HK-2 (cell line): Measurements from ENCODE around the gene DNLZ.

Experiments
- DNase-seq: peaks from one replicate; pipeline ENCODE4 v3.0.0-alpha.2; 2018; ENCODE audit not compliant: unreplicated experiment

The DNLZ gene

DNA sequence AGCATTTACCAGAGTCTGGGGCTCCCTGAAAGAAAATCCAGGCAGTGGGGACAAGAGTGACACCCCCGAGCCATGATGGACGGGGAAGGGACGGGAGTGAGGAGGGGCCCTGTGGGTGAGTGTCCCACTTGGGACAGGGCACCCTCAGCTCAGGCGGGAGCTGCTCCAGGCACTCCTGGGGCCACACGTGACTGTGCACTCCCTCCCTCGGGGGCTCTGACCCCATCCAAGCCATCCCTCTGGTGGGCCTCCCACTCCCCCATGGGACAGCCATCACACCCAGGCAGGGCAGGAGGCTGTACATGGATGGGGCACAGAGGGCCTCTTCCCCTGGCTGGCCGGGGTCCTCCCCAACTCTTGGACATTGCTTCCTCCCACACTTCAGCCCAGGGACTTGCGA is 12.9 kb upstream of the DNLZ start:
- DNase-seq: no peak

DNA sequence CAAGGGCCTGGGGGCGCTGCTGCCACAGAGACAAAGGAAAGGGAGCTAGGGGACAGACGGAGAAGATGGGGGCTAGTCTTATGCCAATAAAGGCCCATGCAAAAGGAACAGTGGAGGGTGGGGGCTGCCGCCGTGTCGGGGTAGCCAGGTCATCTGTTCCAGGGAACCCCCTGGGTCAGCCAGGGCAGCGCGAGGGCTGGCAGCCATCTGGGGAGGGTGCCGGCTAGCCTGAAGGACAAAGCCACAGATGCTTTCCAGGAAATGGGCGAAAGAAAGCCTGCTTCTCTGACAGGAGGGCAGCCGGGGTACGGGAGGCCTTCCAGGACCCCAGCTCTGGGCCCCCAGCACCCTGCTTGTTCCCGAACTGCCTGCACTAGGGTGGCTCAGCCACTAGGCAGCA is 11.6 kb upstream of the DNLZ start:
- no peak for DNase-seq

DNA sequence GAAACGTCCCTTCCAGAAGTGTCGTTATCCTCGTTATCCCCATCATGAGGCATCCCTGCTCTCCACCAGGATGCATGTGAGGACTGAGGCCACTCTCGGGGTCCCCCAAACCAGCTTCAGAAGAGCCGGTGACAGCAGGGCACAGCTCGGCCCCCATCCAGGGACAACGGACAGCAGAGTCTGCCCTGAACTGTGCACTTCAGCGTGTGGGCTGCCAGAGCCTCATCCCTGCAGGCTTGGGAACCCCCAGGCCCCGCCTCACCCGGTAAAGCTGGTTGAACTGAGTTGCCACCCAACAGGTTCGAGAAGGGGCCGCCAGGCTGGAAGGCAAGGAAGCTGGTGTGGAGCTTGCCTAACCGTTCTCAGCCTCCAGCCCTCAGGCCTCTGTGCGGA is 10.6 kb upstream of the DNLZ start:
- DNase-seq: no peak

DNA sequence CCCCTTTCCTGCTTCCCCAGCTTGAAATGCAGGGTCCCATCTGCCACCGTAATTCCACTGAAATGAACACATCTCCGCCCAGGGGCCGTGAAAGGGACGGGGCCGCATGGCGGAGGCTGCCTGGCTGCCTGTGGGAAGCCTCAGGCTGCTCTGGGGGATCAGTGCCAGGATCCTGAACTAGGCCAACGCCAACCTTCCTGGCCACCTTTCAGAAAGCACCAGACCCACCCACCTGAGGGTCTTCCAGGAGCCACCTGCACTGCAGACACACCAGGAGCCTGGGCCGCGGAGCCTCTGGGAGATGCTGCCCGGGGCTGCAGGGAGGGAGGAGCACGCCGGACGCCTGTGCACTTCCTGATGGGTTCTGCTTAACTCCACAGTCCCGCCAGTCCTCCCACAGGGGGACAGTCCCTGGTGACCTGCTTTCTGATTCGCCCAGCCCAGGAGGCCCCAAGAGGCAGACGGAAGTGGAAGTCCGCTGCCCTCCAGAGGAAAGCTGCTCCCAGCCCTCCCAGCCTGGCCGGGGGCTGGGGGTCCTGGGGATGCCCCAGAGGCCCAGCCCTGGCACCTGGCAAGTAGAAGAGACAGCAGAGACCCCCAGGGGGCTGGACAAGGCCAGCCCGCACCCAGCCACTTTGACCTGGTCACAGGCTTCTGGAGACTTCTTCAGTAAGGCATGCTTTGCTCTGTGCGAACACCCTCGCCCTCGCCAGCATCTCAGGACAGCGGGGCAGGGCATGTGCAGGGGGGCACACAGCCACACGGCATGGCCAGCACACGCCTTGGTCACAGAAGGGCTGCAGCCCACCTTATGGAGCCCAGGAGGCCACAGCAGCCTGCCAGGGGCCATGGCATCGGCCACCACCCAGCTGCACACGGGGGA is 10.0 kb upstream of the DNLZ start, which contains the start of gene CARD9:
TSS of gene CARD9 (minus strand) at position 370 of the 883 bp plus-strand sequence. CDS start 1,591 bp downstream, outside the sequence.
- peak; percentile 41 for DNase-seq

DNA sequence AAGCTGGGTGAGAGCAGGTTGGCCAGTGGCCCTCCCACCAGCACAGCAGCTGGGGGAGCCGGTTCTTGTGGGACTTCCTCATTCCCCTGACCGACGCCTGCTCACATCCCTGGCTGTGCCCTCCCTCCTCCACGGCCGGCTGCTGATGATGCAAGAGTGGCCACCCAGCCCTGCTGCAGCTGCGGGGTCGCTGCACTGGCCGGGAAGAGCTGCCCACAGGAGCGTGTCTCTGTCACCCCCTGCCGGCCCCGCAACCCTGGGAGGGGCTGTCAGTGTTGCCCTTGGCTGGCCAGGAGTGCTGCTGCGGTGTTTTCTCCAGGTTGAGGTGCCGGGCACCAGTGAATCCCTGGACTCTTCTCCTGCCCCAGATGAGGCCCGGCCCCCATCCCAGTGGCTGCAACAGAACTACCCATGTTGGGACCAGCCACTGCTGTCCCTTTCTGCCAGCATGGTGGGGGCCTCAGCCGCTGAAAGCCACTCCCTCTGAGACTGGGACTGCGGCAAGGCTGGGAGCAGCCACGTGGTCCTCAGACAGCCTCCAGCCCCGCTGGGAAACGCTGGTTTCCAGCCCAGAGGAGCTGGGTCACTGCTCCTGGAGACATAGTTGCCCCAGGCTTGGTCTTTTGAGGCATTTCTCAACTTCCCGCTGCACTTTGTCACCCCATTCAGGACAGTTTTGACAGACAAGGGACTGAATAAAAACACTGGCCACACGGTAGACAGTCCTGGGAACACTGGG is 9.2 kb upstream of the DNLZ start:
- peak; percentile 87 for DNase-seq

DNA sequence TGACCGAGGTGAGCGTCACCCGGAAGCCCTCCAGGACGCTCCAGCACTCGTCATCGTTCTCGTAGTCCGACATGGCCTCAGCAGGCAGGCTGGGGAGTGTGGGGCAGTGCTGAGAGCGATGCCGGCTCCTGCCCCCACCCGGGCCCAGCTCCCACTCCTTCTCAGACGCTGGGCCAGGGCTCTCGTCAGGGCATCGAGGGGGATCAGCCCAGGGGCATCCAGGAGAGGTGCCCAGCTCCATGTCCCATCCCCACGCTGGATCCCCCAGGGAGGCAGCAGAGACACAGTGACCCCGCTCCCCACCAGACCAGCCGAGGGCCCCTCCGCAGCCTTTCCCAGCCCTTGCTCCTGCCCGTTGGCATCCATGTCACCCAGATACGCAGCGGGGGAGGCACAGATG is 8.5 kb upstream of the DNLZ start:
- DNase-seq: no peak

DNA sequence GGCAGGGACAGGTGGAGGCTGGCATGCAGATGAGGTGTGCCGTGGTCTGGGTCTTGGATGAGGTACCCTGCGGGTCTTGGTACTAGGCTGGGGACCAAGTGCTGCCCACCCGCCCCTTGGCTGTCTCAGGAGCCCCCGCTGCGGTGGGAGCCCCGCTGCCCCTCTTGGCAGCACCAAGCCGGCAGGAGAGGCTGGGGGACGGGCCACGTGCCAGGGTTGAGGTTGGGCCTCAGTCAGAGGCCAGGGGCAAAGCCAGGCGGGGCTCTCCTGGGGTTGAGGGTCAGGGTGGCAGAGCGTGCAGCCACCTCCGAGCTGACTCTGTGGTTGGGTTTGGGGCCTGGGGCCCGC is 8.0 kb upstream of the DNLZ start:
- DNase-seq: no peak

DNA sequence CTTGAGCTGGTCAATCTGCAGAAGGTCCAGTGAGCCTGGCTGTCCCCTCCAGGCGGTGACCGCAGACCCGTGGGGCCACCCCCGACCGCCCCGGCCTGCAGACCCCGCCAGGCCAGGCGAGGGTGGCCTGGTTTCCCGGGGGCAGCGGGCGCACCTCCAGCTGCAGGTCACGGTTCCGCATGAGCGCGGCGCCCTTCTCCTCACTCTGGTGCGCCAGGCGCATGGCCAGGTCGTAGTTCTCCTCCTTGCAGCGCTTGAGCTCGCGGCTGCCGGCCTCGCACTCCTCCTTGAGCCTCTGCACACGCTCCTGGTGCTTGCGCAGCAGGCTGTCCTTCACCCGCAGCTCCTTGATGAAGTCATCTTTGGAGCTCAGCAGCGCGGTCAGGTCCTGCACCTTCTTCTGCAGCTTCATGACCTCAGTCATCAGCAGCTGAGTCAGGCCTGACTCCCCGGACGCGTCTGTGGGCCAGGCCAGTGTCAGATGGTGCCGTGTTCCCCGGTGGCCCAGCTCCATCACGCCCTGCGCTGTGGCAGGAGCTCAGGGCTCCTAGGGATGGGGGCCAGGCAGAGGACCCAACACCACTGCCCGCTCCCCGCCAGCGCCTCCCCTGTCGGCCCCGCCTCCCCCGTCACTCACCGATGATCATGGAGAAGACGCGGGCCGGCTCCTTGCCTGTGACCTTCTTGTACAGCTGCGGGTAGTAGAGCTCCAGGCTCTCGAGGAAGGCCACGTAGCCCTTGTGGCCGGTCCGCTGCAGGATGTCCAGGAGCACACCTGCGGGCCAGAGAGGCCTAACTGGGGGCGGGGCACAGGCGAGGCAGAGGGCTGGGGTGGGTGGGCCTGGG is 7.4 kb upstream of the DNLZ start:
- no peak for DNase-seq

DNA sequence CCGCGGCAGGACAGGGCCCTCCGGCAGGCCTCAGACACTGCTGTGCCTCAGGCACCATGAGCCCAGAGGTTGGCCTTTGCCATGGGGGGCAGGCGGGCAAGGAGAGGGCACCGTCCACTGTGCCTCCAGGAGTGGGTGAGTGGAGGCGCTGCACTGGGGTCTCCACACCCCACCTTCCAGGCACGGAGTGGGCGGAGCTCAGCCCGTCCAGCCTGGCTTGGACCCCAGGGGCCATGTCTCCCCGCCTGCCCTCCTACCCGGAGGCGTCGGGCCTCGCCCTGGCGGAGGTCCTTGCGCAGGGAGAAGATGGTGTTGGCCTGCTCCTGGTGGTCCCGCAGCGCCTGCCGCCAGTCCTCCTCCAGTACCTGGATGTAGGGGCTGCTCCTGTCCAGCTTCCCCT is 6.5 kb upstream of the DNLZ start:
- no peak for DNase-seq

DNA sequence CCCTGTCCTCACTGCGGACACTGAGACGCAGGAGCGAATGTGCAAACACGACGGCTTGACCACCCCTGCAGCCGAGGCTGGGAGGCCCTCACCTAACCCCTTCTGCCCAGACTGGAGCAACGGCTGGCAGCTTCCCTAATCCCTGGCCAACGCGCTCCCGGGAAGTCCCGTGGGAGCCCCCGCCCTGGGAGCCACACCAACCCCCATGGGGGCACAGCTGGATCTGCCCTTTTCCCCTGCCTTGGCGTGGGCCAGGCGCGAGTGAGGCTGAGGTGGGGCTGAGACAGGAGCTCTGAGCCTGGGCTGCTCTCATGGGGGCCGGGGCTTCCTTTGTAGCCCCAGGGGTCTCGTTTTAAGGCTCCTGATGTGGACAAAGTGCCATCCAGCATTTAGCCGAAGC is 4.6 kb upstream of the DNLZ start:
- DNase-seq: no peak

DNA sequence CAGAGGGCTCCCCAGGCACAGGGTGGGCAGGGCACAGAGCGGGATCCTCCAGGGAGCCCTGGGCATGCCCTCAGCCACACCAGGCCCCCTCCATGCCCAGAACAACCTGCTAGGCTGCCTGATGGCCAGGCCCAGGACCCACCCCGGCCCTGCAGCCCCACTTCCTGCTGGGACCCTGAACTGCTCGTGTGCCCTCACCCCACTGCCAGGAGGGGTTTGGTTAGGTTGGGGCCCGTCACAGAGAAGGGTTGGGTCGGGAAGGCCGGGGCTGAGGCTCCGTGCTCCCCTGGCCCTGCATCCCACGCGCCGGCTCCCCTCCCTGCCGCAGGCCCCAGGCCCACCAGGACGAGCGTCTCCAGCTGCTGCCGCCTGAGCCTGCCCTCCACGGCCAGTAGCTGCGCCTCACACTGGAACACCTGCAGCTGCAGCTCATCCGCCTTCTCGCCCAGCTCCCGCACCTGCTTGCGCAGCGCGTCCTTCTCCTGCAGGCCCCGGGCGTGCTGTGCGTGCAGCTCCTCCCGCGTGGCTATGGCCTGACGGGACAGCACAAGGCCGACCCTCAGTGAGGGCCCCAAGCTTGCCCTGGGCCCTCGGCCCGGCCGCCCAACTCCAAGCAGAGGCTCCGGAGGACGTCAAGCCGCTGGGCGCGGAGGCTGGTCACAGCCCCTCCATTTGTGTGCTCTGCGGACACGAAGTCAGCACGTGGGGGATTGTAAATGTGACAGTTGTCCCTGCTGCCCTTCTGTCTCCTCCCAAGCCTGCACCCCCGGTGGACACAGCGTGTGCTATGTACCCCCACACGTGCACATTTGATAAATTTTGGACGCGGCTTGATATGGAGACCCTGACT is 4.0 kb upstream of the DNLZ start:
- no peak for DNase-seq

DNA sequence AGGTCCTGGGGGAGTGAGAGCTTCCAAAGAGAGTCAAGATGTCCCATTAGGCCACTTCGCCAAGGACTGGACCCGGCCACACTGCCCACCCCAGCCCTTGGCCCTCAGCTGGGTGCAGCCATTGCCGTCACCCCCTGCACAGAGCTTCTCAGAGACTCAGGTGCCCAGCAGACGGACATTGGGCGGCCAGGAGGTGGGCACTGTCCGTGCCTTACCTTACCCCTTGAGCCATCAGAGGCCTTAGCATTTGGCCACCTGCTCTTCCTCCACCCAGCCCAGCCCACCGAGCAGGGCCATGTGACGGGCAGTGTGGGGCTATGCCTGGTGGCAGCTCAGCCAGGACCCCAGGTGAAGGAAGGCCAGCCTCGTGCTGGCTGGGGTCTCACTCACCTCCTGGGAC is 3.3 kb upstream of the DNLZ start:
- no peak for DNase-seq

DNA sequence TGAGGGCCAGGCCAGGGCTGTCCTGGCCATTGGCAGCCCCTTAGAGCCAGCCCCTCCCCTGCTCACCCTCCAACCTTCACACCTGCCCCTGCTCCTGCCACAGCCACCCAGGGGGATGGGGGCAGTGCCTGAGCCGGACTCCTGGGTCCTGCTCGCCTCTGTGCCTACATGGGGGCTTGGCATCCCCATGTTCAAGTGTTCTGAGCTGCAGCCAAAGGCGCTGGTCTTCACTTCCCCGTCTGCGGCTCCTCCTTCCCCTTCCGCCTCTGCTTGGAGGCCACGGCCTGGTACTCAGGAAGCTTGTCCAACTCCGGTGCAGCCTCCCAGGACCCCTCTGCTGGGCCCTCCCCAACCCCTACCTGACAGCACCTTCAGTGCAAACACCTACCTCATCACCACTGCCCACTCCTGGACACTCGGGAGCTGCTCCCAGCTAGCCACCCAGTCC is 2.3 kb upstream of the DNLZ start:
- no peak for DNase-seq

DNA sequence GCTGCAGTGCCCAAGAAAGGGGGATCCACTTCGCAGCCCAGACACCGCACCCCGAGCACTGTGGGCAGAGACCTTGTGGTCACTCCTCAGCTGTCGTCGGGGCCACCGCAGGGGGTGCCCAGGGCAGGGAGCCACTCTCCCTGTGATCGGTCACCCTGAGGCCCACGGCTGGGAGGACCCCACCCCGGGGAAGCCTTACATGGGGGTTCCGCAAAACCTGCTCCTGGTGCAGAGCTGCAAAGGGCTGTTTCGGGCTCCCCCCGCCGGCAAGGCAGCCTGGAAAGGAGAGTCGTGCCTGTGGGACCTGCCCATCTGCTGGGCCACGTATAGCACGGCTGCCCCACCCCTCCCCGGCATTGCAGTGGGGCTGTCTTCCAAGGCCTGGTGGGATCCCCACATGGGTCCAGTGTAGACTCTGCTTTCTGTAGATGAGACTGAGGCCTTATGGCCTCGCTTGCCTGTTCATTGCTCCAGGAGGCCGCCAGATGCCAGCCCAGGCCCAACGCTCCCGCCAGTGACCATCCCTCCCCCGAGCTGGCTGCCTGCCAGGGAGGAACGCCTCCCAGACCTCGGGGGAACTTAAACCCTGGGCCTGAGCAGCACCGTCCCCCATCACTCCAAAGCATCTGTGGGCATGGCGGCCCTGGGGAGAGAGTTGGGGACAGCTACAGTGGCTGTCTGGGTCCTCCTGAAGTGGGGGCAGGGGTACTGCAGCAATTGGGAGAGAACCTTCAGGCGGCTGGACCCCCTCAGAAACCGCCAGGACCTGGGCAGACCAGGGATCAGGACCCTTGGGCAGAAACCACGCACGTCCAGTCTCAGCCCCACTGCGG is 1.6 kb upstream of the DNLZ start:
- no peak for DNase-seq

DNA sequence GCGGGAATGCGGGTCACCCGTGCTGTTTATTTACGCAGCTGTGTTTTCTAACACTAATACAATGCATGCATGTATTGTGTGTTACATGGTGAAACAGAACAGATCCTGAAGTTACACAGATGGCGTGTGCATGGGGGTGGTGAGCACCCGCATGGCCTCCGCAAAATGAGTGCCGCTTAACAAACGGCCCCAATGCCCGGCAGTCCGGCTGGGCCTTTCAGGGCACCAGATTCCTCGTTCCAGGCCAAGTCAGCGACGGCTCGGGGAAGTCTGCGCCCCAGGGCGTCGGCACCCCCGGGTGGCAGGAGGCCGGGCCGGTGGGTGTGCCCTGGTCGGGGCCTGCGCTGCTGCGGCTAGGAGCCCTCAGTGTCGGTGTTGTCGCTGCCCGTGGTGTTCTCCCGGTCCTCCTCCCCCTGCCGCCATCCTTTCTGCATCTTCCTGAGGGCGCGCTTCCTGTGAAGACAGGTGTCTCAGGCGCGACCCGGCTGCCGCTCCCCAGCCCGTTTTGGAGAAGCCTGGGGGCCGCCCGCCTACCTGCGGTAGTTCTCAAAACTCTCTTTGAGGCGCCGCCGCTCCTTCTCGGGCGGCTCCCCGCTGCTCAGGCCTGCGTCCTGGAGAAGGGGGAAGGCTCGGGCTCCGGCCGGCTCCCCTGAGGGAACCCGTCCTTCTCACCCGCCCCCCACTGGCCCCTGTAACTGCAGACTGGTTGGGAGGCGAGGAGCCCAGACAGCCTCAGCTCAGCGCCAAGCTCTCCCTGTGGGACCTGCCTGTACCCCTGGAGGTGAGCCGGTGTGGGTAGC is 605 bp upstream of the DNLZ start:
- no peak for DNase-seq

DNA sequence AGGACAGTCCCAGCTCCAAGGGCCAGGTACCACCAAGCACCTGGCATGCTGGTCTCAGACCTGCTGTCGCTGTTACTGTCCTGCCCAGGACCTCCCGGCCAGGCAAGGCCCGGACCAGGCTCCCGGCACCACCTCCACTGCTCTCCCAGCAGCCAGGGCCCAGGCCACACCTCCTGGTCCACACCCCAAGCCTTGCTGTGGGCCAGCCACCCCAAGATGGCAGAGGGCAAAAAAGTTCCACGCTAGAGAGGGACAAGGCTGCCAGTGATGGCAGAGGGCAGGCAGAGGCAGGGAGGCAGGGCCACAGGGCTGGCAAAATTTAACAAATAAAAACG is 1.1 kb downstream of the DNLZ start:
- no peak for DNase-seq

DNA sequence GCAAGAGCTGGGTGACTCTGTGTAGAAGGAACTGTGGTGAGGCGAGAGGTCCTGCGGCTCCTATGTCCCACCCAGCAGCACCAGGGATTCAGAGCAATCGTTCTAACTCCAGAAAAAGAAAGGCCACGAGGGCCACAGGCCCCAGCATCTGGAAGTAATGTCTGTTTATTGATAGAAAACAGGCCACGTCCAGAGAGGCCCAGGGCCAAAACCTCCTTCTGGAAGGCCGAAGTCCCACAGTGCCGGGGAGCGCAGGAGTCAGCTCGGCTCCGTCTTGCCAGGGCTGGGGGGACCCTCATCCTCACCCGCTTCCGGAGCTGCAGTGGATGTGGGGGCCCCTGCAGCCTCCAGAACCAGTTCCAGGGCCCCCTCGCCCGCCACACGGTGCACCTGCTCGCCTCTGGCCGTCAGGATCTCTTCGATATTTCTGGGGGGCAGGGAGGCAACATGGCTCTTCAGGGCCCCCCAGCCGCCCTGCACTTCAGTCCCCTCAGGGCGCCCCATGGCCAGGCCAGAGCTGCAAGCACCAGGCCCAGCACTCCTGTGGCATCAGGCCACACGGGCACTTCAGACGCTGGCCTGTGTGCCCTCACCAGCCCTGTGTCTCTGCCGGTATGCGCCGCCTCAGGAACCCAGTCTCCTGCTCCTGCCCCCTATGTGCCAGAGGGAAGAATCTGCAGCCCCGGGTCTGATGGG is 1.6 kb downstream of the DNLZ start:
- no peak for DNase-seq

DNA sequence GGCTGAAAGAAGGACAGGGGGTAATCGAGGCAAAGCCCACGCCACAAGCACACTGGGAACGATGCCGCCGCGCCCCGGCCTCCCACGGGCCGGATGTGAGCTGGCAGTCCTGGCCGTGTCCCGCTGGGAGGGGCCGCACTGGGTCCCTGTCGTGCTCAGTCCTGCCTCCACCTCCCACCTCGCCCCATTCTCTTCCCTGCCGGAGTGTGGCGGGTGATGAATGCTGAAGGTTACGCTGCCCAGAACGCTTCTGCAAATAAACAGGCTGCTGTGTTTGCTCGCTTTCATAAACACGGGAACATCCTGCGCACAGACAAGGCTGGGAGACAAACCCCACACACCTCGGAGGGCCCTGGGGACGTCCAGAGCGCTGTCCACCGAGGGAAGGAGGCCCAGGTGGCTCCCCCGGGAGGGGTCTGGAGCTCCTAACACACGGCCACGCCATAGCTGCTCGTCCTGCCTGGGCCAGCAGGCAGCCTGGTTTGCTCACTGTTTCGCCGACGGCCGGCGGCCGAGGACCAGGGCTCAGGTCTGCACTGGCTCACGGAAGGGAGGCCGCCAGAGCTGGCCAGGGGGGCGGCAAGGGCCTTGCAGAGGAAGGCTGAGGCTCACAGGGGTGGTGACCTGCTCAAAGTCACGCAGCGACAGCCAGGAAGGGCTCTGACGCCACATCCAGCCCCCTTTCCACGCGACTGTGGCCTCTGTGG is 2.3 kb downstream of the DNLZ start:
- no peak for DNase-seq
